GM12878 (cell line): Measurements from ENCODE around the gene CDH1. TPM values are rescaled to one million over a fixed set of nuclear protein-coding genes. Genes with fewer than 3 reads are reported as not detected.

ENCODE experiments used
- ATAC-seq: fragments of 200-7000 bp; cut with Tn5 transposase; 3 replicates; pipeline ENCODE4 v1.9.1; 2020; ENCODE audit warnings: mild to moderate bottlenecking, moderate library complexity
- BruUV-seq: library from RNA; stranded (reverse); fragments of 400-500 nt; replicated peaks from 2 replicates; lab custom pipeline; 2021; lab: Mats Ljungman, UMichigan
- CTCF ChIA-PET: fragments of 300-600 bp; sonication (Branson Sonifier 250); formaldehyde crosslinking; extraction: SDS; loops from one replicate; lab custom pipeline; 2021; ENCODE audit warnings: inconsistent platforms; lab: Yijun Ruan, JAX
- POLR2A ChIA-PET: fragments of 350-600 bp; formaldehyde crosslinking; extraction: SDS; loops from one replicate; lab custom pipeline; 2021; ENCODE audit warnings: inconsistent platforms; lab: Charles Lee
- RAD21 ChIA-PET: fragments of 300-600 bp; sonication (Branson Sonifier 250); formaldehyde crosslinking; loops from one replicate; lab custom pipeline; 2023; ENCODE audit warnings: antibody characterized with exemption; ENCODE audit not compliant: unreplicated experiment; lab: Charles Lee
- SMC1A ChIA-PET: fragments of 300-600 bp; sonication (Branson Sonifier 250); formaldehyde crosslinking; loops from one replicate; lab custom pipeline; 2023; ENCODE audit not compliant: unreplicated experiment, uncharacterized antibody; lab: Charles Lee
- DNase-seq: peaks from one replicate; pipeline ENCODE4 v3.0.0-alpha.2; 2011; ENCODE audit warnings: low read depth, low spot score
- FAIRE-seq: peaks from 3 replicates; lab custom pipeline; 2011; peaks lifted over from hg19 to GRCh38; lab: Jason Lieb, UNC
- H2AFZ ChIP-seq: 2 replicates; pipeline ENCODE4 v1.6.0; 2011; ENCODE audit warnings: low read depth, low read length, control low read depth; ENCODE audit not compliant: control insufficient read depth
- H3K27ac ChIP-seq: 2 replicates; pipeline ENCODE4 v1.5.1; 2011; ENCODE audit warnings: control low read depth; ENCODE audit not compliant: control insufficient read depth, insufficient read depth
- H3K27me3 ChIP-seq, 2 experiments: replicated peaks in 1 of 2; 2 replicates each; pipeline versions ENCODE4 v1.6.0 to v1.6.1; 2011; ENCODE audit warnings: low read length in 1 of 2; ENCODE audit not compliant: control insufficient read depth in 2 of 2, insufficient read depth in 2 of 2
- H3K36me3 ChIP-seq, 2 experiments: 2 replicates each; pipeline ENCODE4 v1.5.1; 2011; ENCODE audit warnings: low read length in 1 of 2; ENCODE audit not compliant: control insufficient read depth in 2 of 2, insufficient read depth in 2 of 2
- H3K4me1 ChIP-seq: 2 replicates; pipeline ENCODE4 v1.6.1; 2011; ENCODE audit warnings: mild to moderate bottlenecking, low read length, moderate library complexity, mixed read lengths; ENCODE audit not compliant: control insufficient read depth, insufficient read depth
- H3K4me2 ChIP-seq: 2 replicates; pipeline ENCODE4 v1.6.0; 2011; ENCODE audit warnings: control low read depth; ENCODE audit not compliant: control insufficient read depth, insufficient read depth
- H3K4me3 ChIP-seq: fragments of 200-600 bp; sonication (generic); 2 replicates; pipeline ENCODE4 v1.5.1; 2016
- H3K79me2 ChIP-seq: 2 replicates; pipeline ENCODE4 v1.6.0; 2011; ENCODE audit warnings: low read length; ENCODE audit not compliant: control insufficient read depth, insufficient read depth
- H3K9ac ChIP-seq: 2 replicates; pipeline ENCODE4 v1.8.0; 2011; ENCODE audit warnings: low read length, control low read depth, mixed read lengths; ENCODE audit not compliant: control insufficient read depth, insufficient read depth
- H3K9me3 ChIP-seq: replicated peaks from 3 replicates; pipeline ENCODE4 v1.5.1; 2011; ENCODE audit warnings: mild to moderate bottlenecking, low read length; ENCODE audit not compliant: control insufficient read depth, insufficient read depth
- H4K20me1 ChIP-seq: 2 replicates; pipeline ENCODE4 v1.6.0; 2011; ENCODE audit not compliant: control insufficient read depth, insufficient read depth
- BCL11A ChIP-seq: IDR thresholded peaks from 2 replicates; pipeline ENCODE4 v1.6.1; 2011; ENCODE audit warnings: low read depth, low read length
- BHLHE40 ChIP-seq, 2 experiments: fragments of 450-650 bp in 1 of 2; IDR thresholded peaks; 2 replicates each; pipeline ENCODE4 v1.6.1; 2011 to 2017; ENCODE audit warnings: low read depth in 2 of 2, borderline replicate concordance in 1 of 2, improper control_type of control experiment in 1 of 2, low read length in 1 of 2, mild to moderate bottlenecking in 1 of 2
- BMI1 ChIP-seq: fragments of 450-650 bp; IDR thresholded peaks from 2 replicates; pipeline ENCODE4 v1.6.1; 2016; ENCODE audit warnings: mild to moderate bottlenecking, moderate library complexity, borderline replicate concordance
- E2F8 ChIP-seq: fragments of 450-650 bp; IDR thresholded peaks from 2 replicates; pipeline ENCODE4 v1.6.1; 2018; ENCODE audit warnings: mild to moderate bottlenecking, low read depth, moderate library complexity; ENCODE audit not compliant: partially characterized antibody
- HDAC6 ChIP-seq: fragments of 200-600 bp; sonication (generic); IDR thresholded peaks from one replicate; pipeline ENCODE4 v1.8.0; 2017; ENCODE audit warnings: antibody characterized with exemption; ENCODE audit not compliant: unreplicated experiment
- IRF5 ChIP-seq: fragments of 450-650 bp; IDR thresholded peaks from 2 replicates; pipeline ENCODE4 v1.6.1; 2017; ENCODE audit warnings: borderline replicate concordance
- NFXL1 ChIP-seq: fragments of 450-650 bp; IDR thresholded peaks from 2 replicates; pipeline ENCODE4 v1.6.1; 2017; ENCODE audit warnings: antibody characterized with exemption, mild to moderate bottlenecking, borderline replicate concordance
- NFYB ChIP-seq: IDR thresholded peaks from 2 replicates; pipeline ENCODE4 v1.6.1; 2011; ENCODE audit warnings: low read depth, mild to moderate bottlenecking, low read length, improper control_type of control experiment, moderate library complexity; ENCODE audit not compliant: insufficient read depth
- PAX8 ChIP-seq: fragments of 450-650 bp; IDR thresholded peaks from 2 replicates; pipeline ENCODE4 v1.6.1; 2017; ENCODE audit warnings: mild to moderate bottlenecking, moderate library complexity
- POLR2AphosphoS2 ChIP-seq: IDR thresholded peaks from 2 replicates; pipeline ENCODE4 v1.6.1; 2011; ENCODE audit warnings: low read depth, mild to moderate bottlenecking, low read length, improper control_type of control experiment, moderate library complexity
- SMC3 ChIP-seq: IDR thresholded peaks from 2 replicates; pipeline ENCODE4 v1.6.1; 2011; ENCODE audit warnings: low read length, improper control_type of control experiment, borderline replicate concordance
- SP1 ChIP-seq: IDR thresholded peaks from one replicate; pipeline ENCODE4 v1.6.1; 2011; ENCODE audit warnings: low read depth, low read length
- SUPT20H ChIP-seq: IDR thresholded peaks from 2 replicates; pipeline ENCODE4 v1.6.1; 2011; ENCODE audit warnings: low read depth, mild to moderate bottlenecking, low read length, moderate library complexity, borderline replicate concordance; ENCODE audit not compliant: control insufficient read depth
- USF2 ChIP-seq: IDR thresholded peaks from 2 replicates; pipeline ENCODE4 v1.6.1; 2011; ENCODE audit warnings: low read depth, low read length, improper control_type of control experiment, borderline replicate concordance
- WGBS: methylation state at CpG from one replicate; pipeline ENCODE4 v1.1.6; 2016; ENCODE audit warnings: low lambda C conversion rate; ENCODE audit not compliant: insufficient replicate concordance, insufficient coverage; ENCODE audit errors: missing lambda C conversion rate; 5-methylcytosine and 5-hydroxymethylcytosine counted together
- in situ Hi-C: fragments of 300-500 bp; cut with MboI; formaldehyde crosslinking; loops from 9 replicates; pipeline ENCODE4 v1.14.3; 2018; ENCODE audit warnings: mixed read lengths
- intact Hi-C: fragments of 100-400 bp; cut with micrococcal nuclease; formaldehyde crosslinking; loops from one replicate; pipeline ENCODE4 v1.14.2; 2022; ENCODE audit not compliant: unreplicated experiment
- polyA plus RNA-seq, 11 experiments: library from polyadenylated mRNA; depleted of rRNA in 4 of 11; unstranded in 6 of 11; stranded (reverse) in 5 of 11; fragments of >200 nt; fragmentation: Nextera tagmentation in 4 of 11; fragmentation: Illumina TruSeq in 1 of 11; extraction: Ambion mirVana in 4 of 11; extraction: Trizol in 1 of 11; gene quantifications; 1 replicate in 1 of 11; 2 replicates in 10 of 11; pipeline versions ENCODE4 v1.2.1 to v1.2.3, GENCODE V29; 2011 to 2016; ENCODE audit warnings: inconsistent platforms in 2 of 11, missing spikeins in 2 of 11, low read depth in 1 of 11
- total RNA-seq, 4 experiments: library from RNA; depleted of rRNA in 3 of 4; stranded (reverse); fragments of >200 nt in 3 of 4; fragmentation: Illumina TruSeq in 1 of 4; extraction: Trizol in 1 of 4; gene quantifications; 2 replicates each; pipeline versions ENCODE4 v1.2.1 to v1.2.3, GENCODE V29; 2013 to 2021

CDH1 gene
- total and polyA plus RNA-seq, 10 of the 15 experiments (the other 5 are each of a cell fraction or from before 2014, with no cell fraction given), result 2.2 to 30.6 (median 17.7) TPM

GRCh38 chr16:68770671-68771070 is 33.6 kb downstream of the CDH1 start (continued):
- no peak for TF ChIP-seq E2F8
- TF ChIP-seq PAX8, result no peak
- TF ChIP-seq NFXL1, result no peak
- no peak for TF ChIP-seq SUPT20H
- TF ChIP-seq BMI1, result no peak
- TF ChIP-seq SP1, result no peak
- TF ChIP-seq NFYB, result no peak
- TF ChIP-seq, all 136 proteins: peak for 0

- Histone ChIP-seq H4K20me1 (no peaks in the 10 kb centered on the region), H3K27ac (no peak overlapping the region), H2AFZ (no peak overlapping the region), H3K79me2 (no peaks in the 10 kb centered on the region), H3K4me2 (no peak overlapping the region), H3K36me3 (no peaks in the 10 kb centered on the region), H3K4me1 (peaks cover 17% of the 10 kb centered on the region), H3K9me3 (no peaks in the 10 kb centered on the region; the same call in 2 of the 3 replicates), H3K27me3 (no peaks in the 10 kb centered on the region), H3K9ac (no peak overlapping the region), H3K4me3 (no peak overlapping the region)
- ChIA-PET POLR2A (interaction anchor here (1.2 kb wide), 1 partner anchor 22 kb away, joined by 3 read pairs; no protein-coding TSS in a partner anchor), RAD21 (no interaction called here), SMC1A (interaction anchor here (1.0 to 1.5 kb wide), 2 partner anchors 25 to 28 kb away, joined by 3 to 4 read pairs; no protein-coding TSS in a partner anchor), CTCF (interaction anchor here (0.6 to 0.8 kb wide), 2 partner anchors 12 to 19 kb away, joined by 3 read pairs; no protein-coding TSS in a partner anchor)
- intact Hi-C loops, result no loop called here
- FAIRE-seq (no peak), DNase-seq (no peak), ATAC-seq (no peak)
- TF ChIP-seq BCL11A (no peak), BHLHE40 (IDR thresholded peaks at IDR 0.05; ENCODE audit: borderline replicate concordance in 1 of 2, low read depth in 2 of 2, low read length in 1 of 2) (no peak), HDAC6 (no peak), NFYB (no peak), USF2 (no peak), SMC3 (no peak), POLR2AphosphoS2 (no peak), IRF5 (no peak)
- no TSS peak for BruUV-seq
- 91% methylated on average over 11 of the region's 11 CpGs for WGBS
- in situ Hi-C loops, result loop anchor here (25.0 kb wide), 1 partner anchor 1640 kb away; no protein-coding TSS in a partner anchor
Observed at GRCh38 chr16:68772030-68772681, 35.1 kb downstream of the CDH1 start.
